GM12892 (cell line): ENCODE data around the gene LGALS12. TPM values are rescaled to one million over a fixed set of nuclear protein-coding genes. Genes with fewer than 3 reads are reported as not detected.

Experiments used
- DNase-seq: peaks from one replicate; pipeline ENCODE4 v3.0.0; 2011; ENCODE audit not compliant: insufficient read length
- FAIRE-seq: peaks from 2 replicates; lab custom pipeline; 2011; peaks lifted over from hg19 to GRCh38; lab: Jason Lieb, UNC
- POLR2A ChIP-seq: IDR thresholded peaks from 2 replicates; pipeline ENCODE4 v1.6.1; 2011; ENCODE audit warnings: low read depth, low read length, control low read depth
- POLR2AphosphoS5 ChIP-seq: IDR thresholded peaks from 2 replicates; pipeline ENCODE4 v1.6.1; 2011; ENCODE audit warnings: low read depth, low read length, control low read depth
- TAF1 ChIP-seq: IDR thresholded peaks from 2 replicates; pipeline ENCODE4 v1.6.1; 2011; ENCODE audit warnings: low read depth, mild to moderate bottlenecking, control low read depth, low read length, borderline replicate concordance
- polyA plus RNA-seq: library from polyadenylated mRNA; unstranded; fragments of >200 nt; gene quantifications from one replicate; pipeline ENCODE4 v1.2.1, GENCODE V29; 2012; ENCODE audit warnings: missing spikeins, inconsistent platforms; ENCODE audit not compliant: missing spikeins

Gene LGALS12
- 0.15 TPM for polyA plus RNA-seq

- TF ChIP-seq POLR2AphosphoS5 = no peak
- TF ChIP-seq POLR2A = no peak
- TF ChIP-seq TAF1 = no peak
- DNase-seq (no peak), FAIRE-seq (no peak)
Observed at GRCh38 chr11:63505857-63506528, at the start of gene LGALS12. LGALS12 (plus strand) TSS chr11:63506084; CDS start chr11:63506459, 375 bp downstream.

DNA sequence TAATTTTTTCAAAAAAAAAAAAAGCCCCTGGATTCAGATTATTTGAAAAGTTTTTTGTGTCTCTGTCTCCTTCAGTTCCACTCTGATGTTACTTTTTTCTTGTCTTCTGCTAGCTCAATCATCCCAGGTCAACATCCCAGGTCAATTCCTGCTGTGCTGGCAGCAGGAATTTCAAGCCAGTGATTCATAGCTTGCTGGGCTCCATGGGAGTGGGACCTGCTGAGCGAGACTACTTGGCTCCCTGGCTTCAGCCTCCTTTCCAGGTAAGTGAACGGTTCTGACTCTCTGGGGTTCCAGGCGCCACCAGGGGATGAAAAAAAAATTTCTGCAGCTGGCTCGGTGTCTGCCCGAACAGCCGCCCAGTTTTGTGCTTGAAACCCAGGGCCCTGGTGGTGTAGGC is 46.3 kb upstream of the LGALS12 start:
- DNase-seq (no peak), FAIRE-seq (no peak)
- TF ChIP-seq POLR2A (no peak), TAF1 (no peak), POLR2AphosphoS5 (no peak)

DNA sequence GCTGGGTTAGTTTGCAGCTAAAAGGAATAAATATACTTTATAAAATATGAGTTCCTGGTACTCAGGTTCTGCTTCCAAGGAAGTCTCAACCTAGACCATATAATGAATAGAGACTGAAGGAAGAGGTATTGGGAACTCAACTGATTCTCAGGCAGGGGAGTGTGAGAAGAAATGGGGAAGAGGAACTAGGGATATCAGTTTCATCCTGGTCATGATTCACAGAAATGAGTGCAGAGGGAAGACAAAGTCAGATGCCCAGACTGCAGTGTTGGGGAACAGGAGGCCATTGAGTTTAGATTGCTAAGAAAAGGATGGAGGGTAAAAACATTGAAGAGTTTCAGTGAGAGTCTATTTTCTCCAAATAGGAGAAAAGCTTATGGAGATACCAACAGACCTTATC is 43.7 kb upstream of the LGALS12 start:
- no peak for TF ChIP-seq TAF1
- FAIRE-seq (no peak), DNase-seq (no peak)

DNA sequence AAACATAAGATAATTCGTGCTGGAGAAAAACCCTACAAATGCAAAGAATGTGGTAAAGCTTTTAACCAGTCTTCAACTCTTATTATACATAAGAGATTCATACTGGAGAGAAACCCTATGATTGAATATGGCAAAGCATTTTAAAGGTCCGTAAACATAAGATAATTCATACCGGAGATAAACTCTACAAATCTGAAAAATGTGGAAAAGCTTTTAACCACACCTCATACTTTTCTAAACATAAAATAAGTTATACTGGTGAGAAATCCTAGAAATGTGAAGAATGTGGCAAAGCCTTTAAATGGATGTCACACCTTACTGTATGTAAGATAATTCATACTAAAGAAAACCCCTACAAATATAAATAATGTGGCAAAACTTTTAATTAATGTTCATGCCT is 35.6 kb upstream of the LGALS12 start:
- FAIRE-seq (no peak), DNase-seq (no peak)
- no peak for TF ChIP-seq POLR2A
- TF ChIP-seq POLR2AphosphoS5 = no peak
- no peak for TF ChIP-seq TAF1

DNA sequence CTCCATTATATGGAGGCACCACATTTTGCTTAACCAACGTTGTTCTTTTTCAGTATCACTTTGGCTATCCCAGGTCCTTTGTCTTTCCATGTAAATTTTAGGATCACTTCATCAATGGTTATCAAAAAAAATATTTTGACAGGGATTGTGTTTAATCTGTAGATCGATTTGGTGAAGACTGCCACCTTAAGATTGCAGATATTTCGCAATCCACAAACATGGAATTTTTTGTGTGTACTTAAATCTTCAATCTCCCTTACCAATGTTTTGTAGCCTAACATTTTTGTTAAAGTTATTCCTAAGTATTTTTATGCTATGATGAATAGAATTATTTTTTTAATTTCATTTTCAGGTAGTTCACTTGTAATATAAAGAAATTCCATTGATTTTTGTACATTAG is 33.5 kb upstream of the LGALS12 start:
- TF ChIP-seq POLR2AphosphoS5 (no peak), TAF1 (no peak), POLR2A (no peak)
- DNase-seq (no peak), FAIRE-seq (no peak)

- no peak for DNase-seq
- TF ChIP-seq POLR2A (no peak), POLR2AphosphoS5 (no peak), TAF1 (no peak)
- FAIRE-seq = no peak
Observed at GRCh38 chr11:63476618-63477017, 29.3 kb upstream of the LGALS12 start.

DNA sequence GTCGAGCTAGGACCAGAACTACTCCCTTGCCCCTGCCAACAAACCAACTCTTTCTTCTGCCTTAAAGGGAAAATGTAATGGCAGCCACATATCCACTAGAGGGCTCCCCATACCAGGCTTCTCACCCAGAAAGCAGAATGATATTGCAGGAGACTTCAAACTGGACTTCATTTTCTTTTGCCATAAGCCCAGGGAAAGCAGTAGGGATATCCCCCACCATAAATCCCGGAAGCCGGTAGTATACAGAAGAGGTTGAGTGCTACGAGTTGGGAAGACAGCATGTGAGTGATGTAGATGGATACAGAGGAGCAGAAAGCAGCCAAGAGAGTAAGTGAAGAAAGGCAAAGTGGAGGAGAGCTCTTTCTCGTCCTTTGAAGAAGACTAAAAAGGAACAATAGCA is 27.0 kb upstream of the LGALS12 start:
- FAIRE-seq (peak; percentile 95), DNase-seq (peak; percentile 38)
- TF ChIP-seq TAF1 = no peak

- TF ChIP-seq POLR2AphosphoS5 (no peak), TAF1 (no peak), POLR2A (no peak)
- FAIRE-seq (no peak), DNase-seq (no peak)
Observed at GRCh38 chr11:63480039-63480438, 25.8 kb upstream of the LGALS12 start.

DNA sequence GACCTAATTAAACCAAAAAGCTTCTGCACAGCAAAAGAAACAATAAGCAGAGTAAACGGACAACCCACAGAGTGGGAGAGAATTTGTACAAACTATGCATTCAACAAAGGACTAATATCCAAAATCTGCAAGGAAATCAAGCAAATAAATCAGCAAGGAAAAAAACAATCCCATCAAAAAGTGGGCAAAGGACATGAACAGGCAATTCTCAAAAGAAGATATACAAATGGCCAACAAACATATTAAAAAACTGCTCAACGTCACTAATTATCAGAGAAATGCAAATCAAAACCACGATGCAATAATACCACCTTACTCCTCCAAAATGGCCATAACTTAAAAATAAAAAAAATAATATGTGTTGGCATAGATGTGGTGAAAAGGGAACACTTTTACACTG is 20.1 kb upstream of the LGALS12 start:
- DNase-seq (no peak), FAIRE-seq (no peak)
- TF ChIP-seq POLR2AphosphoS5 (no peak), POLR2A (no peak), TAF1 (no peak)

- TF ChIP-seq TAF1 (no peak), POLR2A (no peak), POLR2AphosphoS5 (no peak)
- FAIRE-seq (no peak), DNase-seq (no peak)
Observed at GRCh38 chr11:63488789-63489188, 17.1 kb upstream of the LGALS12 start.

DNA sequence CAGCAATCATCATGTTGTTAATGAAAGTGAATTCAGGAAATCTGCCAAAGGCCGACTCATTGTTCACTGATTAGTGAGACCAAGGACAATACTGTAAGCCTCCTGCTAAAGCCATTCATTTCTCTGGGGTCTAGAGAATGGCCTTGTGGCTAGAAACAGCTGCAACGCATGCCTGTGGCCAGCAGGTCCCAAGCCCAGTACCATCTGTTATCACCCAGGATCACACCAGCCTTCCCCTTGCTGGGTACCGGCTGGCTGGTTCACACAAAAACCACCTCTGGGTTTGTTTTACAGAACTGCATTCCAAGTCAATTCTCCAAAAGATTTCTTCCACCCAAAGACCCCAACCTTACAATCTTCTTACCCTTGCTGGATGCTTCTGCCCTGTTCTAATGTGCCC is 16.0 kb upstream of the LGALS12 start:
- TF ChIP-seq POLR2AphosphoS5 (no peak), TAF1 (no peak), POLR2A (no peak)
- no peak for FAIRE-seq
- DNase-seq = no peak

GRCh38 chr11:63490551-63491239 is 15.2 kb upstream of the LGALS12 start, which contains the start of gene PLAAT5:
PLAAT5 (minus strand) TSS chr11:63491167; CDS start chr11:63491034, 133 bp downstream.
- DNase-seq (no peak), FAIRE-seq (no peak)

More at GRCh38 chr11:63490551-63491239, 15.2 kb upstream of the LGALS12 start, which contains the start of gene PLAAT5:
- TF ChIP-seq POLR2A (no peak), POLR2AphosphoS5 (no peak), TAF1 (no peak)
